ENCODE data around the gene FNBP1L. TPM values are rescaled to one million over a fixed set of nuclear protein-coding genes. Genes with fewer than 3 reads are reported as not detected.
A peak's percentile ranks its signal among the peaks of the same experiment; 100 is the strongest.

FNBP1L gene
- total and polyA plus RNA-seq, 2 of the 8 experiments (the other 6 are each of a cell fraction or from before 2014, with no cell fraction given) = 48.9 to 95.9 TPM

DNA sequence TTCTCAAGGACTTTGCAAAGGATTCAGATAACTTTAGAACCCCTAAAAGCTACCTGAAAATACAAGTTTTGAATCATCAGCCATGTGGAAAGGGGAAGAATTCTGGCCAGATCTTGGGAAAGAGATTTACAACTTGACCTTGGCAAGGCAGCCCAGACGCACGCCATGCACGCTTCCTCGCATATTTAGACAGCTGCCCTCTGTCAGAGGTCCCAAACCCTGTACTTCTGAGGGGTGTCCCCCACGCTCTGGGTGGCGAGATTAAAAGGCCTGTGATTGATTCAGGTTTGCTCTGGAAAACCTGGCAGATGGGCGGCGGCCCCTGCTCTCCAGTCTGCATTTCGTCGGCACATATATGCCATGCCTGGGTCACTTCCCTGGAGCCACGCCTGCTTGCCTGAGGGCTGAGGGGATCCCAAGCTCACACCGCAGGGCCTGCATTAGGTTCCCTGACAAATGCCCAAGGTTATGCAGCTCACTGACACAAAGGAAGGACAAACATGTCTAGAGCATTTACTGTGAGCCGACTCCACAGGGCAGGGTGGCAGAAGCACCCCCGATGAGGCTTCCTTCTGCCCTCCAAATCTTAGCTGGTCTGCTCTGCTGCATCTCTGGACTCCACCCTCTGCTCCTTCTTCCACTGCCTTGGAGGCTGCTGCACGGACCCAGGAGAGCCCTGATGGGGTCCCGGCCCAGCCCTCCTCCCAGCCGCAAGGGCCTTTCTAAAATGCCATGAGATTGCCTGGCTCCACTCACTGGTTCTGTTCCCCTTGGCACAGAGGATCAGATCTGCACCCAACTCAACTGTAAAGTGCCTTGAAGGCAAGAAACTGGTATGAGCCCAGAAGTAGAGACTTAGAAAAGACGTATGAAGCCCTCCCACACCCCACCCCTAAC is 129.9 kb downstream of the FNBP1L start:
- no peaks in the 10 kb centered on the region for H3K9me3 ChIP-seq (ENCODE audit: insufficient read depth in 2 of 2, low read depth in 1 of 2, low read length in 1 of 2)
- H4K20me1 ChIP-seq (replicated peaks in 1 of 2; ENCODE audit: control insufficient read depth in 1 of 2, insufficient read depth in 2 of 2, low read length in 2 of 2) = no peaks in the 10 kb centered on the region
- no peak overlapping the region for H2BK5ac ChIP-seq (ENCODE audit: low read depth, low read length)
- no peak overlapping the region for H3K14ac ChIP-seq (ENCODE audit: insufficient read length)
- no peak overlapping the region for H3K4ac ChIP-seq (replicated peaks; ENCODE audit: insufficient read length, low read depth, low read length)
- H3K79me1 ChIP-seq (ENCODE audit: low read depth, low read length) = no peaks in the 10 kb centered on the region; the same call in 1 of the 2 replicates
- H2BK12ac ChIP-seq (ENCODE audit: low read depth, low read length) = no peak overlapping the region
- H3K23ac ChIP-seq (ENCODE audit: insufficient read length) = no peak overlapping the region
- H3K18ac ChIP-seq (ENCODE audit: extremely low read depth, low read length) = no peak overlapping the region; the same call in 1 of the 2 replicates
- H3K9ac ChIP-seq (replicated peaks in 1 of 4; ENCODE audit: extremely low read depth in 1 of 4, low read depth in 3 of 4, low read length in 3 of 4) = no peak overlapping the region
- TF ChIP-seq POLR2AphosphoS5 (IDR thresholded peaks at IDR 0.05; ENCODE audit: low read depth, low read length) (peak; percentile 30), CBX5 (IDR thresholded peaks at IDR 0.05; ENCODE audit: low read depth, low read length) (no peak)
- H3K4me2 ChIP-seq (ENCODE audit: insufficient read depth in 1 of 2, low read depth in 2 of 2, low read length in 2 of 2) = no peak overlapping the region
- DNase-seq (ENCODE audit: low read depth in 1 of 2, low spot score in 2 of 2) (peak in 1 of 2 experiments; percentile 43), FAIRE-seq (no peak)
- no peak overlapping the region for H2BK20ac ChIP-seq (ENCODE audit: low read length)
- no peak overlapping the region for H3K56ac ChIP-seq (replicated peaks; ENCODE audit: insufficient read length, low read depth, low read length)
- H2AFZ ChIP-seq (ENCODE audit: low read length) = no peak overlapping the region
- CTCF ChIA-PET (ENCODE audit: partially characterized antibody) = interaction anchor here (0.8 to 2.1 kb wide), 5 partner anchors 10 to 402 kb away, joined by 3 to 6 read pairs (median 3); no protein-coding TSS in a partner anchor
- H2AK5ac ChIP-seq (ENCODE audit: low read depth, low read length) = no peak overlapping the region
- no peak overlapping the region for H4K8ac ChIP-seq (ENCODE audit: extremely low read depth, insufficient read depth, low read length)
- H2BK15ac ChIP-seq (ENCODE audit: low read length) = no peak overlapping the region
- no peak overlapping the region for H4K91ac ChIP-seq (replicated peaks; ENCODE audit: insufficient read length, low read length)
- no peak overlapping the region for H3K4me3 ChIP-seq (ENCODE audit: extremely low read depth in 1 of 4, insufficient read depth in 2 of 4, low read depth in 3 of 4, low read length in 4 of 4)
- POLR2A ChIA-PET (ENCODE audit: partially characterized antibody) = interaction anchor here (0.8 to 3.1 kb wide), 7 partner anchors 10 to 301 kb away, joined by 3 to 8 read pairs (median 4); partner anchors contain the start of gene DNTTIP2
- peaks cover 0 to 9% (median 3%) of the 10 kb centered on the region in 4 experiments; a peak in 4 of 8 replicates for H3K36me3 ChIP-seq (ENCODE audit: control insufficient read depth in 2 of 4, insufficient read depth in 4 of 4, low read length in 3 of 4)
- H2BK120ac ChIP-seq (replicated peaks; ENCODE audit: low read depth, low read length) = no peak overlapping the region
- H3K27me3 ChIP-seq (replicated peaks in 1 of 4; ENCODE audit: control insufficient read depth in 3 of 4, extremely low read depth in 1 of 4, insufficient read depth in 3 of 4, low read length in 3 of 4) = no peaks in the 10 kb centered on the region; a peak in 1 of 7 replicates
- H3K79me2 ChIP-seq (ENCODE audit: control insufficient read depth in 1 of 2, insufficient read depth in 2 of 2, low read length in 2 of 2) = no peaks in the 10 kb centered on the region
- H3K23me2 ChIP-seq (ENCODE audit: low read depth, low read length) = no peaks in the 10 kb centered on the region
- no peak overlapping the region for H4K5ac ChIP-seq (ENCODE audit: insufficient read length, low read depth, low read length)
- WGBS, 2 experiments (ENCODE audit: extremely low coverage in 1 of 2, insufficient coverage in 1 of 2, insufficient read length in 1 of 2, insufficient replicate concordance in 2 of 2, low coverage in 1 of 2, low lambda C conversion rate in 2 of 2, missing lambda C conversion rate in 1 of 2) = 85% methylated on average over 17 of the region's 18 CpGs; no CpG with 5 or more reads in 1 of the 2 experiments
- H3K27ac ChIP-seq (ENCODE audit: low read depth, low read length) = no peak overlapping the region
- no peaks in the 10 kb centered on the region for H3K4me1 ChIP-seq (replicated peaks in 1 of 4; ENCODE audit: control insufficient read depth in 3 of 4, insufficient read depth in 4 of 4, low read length in 3 of 4)

All from H1 (cell line).